Measurements from ENCODE around the gene TMEM131L.
"Not testable (repeated sequence)": the region's sequence is repeated elsewhere in the genome, so short reads cannot be mapped to it uniquely, and the experiment has no call there.

TMEM131L gene

DNA sequence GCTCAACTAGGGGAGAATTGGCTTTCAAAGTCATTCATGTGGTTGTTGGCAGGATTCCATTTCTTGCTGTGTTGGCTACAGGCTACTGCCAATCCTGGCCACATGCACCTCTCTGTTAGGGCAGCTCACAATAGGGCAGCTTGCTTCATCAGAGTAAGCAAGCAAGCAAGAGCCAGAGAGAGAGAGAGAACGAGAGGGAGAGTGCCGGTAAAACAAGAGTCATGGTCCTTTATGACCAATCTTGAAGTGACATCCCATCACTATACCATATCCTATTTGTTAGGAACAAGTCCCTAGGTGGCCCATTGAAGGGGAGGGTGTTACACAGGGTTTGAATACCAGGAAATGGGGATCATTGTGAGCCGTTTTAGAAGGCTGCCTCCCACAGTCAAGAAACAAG lies 185.0 kb downstream of the TMEM131L start:
- no peak for DNase-seq (ENCODE audit: low read depth)

DNA sequence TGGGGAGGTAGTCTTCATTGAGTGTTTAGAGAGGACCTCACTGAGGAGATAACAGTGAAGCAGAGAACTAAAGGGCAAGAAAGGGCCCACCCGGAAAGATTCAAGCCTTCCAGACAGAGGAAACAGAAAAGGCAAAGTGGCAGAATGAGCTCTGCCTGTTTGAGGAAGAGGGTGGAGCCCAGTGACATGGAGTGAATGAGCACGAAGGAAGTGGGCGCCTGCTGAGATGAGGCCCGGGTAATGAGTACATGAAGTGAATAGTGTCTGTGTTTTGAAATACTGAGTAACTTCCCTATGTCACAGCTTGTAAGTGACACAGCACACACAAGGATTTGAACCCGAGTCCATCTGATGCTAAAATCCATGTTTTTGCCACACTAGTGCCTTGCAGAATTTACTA lies 185.4 kb downstream of the TMEM131L start:
- peak; percentile 27 for DNase-seq (ENCODE audit: low read depth)

DNA sequence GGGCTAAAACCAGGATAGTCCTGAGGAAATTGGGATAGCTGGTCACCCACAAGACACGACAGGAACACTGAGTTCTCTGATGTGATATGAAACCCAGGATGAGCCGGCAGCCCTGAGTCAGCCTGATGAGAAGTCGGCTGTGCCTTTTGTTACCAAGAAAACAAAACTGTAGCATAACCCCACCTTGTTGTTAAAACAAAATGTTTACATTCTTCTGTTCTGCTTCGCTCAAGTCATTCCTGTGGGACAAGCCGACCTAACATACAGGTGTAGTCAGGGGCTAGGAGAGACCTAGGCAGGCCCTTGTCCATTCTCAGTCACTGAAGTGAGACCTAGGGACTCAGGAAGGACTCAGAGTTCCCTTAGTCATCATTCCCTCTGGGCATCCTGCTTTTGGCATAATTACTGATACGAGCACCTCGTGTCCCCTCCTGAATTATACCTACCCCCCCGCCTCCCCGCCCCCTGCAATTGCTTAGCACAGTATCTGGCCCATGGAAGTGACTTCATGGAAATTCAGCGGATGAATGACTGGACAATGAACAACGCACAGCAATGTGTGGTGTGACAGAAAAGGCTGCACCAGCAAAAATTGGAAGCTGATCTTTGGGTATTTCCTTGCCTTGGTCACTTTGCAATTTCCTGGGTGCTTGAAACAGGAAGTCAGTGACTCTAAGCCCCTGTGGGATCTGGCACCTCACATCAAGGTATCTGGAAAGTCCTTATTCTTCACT lies 186.1 kb downstream of the TMEM131L start:
- DNase-seq (ENCODE audit: low read depth), result no peak

DNA sequence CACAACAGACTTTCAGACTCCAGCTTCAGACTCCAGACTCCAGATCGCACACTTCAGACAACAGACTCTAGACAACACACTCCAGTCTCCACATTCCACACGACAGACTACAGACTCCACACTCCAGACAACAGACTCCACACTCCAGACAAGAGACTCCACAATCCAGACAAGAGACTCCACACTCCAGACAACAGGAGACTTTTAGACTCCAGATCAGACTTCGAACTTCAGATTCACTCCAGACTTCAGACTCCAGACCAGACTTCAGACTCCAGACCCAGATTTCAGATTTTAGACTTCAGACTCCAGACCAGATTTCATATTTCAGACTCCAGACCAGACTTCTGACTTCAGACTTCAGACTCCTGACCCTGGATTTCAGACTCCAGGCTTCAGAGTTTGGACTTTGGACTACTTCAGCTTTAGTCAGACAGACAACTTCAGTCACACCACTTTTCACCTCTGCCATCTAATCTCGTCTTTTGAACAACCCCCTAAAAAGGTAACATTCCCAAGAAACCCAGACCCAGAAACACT lies 188.9 kb downstream of the TMEM131L start:
- no peak for DNase-seq (ENCODE audit: low read depth)

DNA sequence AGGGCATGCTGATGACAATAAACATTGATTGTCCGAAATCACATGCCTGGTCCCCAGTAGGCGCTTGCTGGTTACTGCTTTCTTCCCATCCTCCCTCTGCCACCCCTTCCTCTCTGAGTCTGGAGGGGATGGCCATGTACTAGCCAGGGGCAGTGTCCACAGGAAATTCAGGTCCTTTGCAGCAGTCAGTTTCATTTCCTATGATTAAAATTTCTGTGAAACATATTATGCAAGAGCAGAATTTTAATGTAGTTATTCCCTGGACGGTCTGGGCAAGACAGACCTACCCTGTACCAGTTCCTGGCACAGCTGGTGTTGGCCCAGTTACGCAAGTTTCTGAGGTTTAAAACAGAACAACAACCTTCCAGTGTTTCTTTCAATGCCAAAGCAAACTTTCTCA lies 189.8 kb downstream of the TMEM131L start:
- DNase-seq (ENCODE audit: low read depth), result no peak

DNA sequence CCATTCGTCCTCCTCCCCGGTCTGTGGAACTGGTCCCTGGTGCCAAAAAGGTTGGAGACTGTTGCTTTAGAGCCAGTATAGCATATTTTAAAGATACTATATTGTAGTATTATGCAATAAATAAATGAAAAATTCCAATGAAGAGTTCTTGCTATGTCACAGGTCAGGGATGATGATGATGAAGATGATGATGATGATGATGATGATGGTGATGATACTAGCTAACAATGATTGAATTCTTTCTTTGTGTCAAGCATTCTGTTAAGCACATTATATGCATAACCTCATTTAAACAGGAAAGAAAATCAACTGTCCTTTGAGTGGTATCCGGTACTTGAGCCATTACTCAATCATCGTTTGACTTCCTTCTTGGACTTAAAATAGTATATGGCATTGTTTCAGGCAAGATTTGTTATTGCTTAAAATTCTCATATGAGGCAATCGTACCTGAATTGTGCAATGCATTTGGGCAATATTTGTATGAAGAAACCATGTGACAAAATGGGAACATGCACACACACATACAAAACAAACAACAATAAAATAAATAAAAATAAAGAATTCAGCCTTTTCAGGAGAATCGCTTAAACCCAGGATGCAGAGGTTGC lies 195.2 kb downstream of the TMEM131L start:
- DNase-seq (ENCODE audit: low read depth), result no peak

DNA sequence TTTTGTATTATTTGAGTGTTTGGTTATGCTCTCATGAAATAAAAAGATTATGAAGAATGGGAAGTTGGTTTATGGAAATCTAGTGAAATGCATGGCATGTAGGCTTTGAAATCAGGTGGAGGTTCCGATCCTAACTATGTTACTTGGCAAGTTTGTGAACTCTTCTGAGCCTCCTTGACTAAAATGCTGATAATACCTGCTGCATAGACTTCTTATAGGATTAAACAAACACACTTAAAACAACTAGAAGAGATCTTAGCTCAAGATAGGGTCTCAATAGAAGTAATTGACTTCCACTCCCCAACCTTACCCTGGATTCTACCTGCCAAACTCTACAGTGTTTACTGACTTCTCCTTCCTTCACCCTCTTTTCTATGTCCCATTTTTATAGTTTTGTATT lies 195.7 kb downstream of the TMEM131L start:
- DNase-seq (ENCODE audit: low read depth), result no peak

DNA sequence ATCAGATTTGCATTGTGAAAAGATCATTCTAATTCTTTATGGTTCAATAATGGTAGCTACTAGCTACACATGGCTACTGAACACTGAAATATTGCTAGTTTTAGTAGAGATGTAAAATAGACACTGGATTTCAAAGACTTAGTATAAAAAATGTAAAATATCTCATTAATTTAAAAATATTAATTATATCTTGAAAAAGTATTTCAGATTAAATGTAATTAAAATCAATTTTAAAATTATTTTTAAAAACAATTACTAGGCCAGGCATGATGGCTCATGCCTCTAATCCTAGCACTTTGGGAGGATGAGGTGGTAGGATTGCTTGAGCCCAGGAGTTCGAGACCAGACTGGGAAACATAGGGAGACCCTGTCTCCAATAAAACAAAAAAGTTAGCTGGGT lies 197.5 kb downstream of the TMEM131L start:
- no peak for DNase-seq (ENCODE audit: low read depth)

DNA sequence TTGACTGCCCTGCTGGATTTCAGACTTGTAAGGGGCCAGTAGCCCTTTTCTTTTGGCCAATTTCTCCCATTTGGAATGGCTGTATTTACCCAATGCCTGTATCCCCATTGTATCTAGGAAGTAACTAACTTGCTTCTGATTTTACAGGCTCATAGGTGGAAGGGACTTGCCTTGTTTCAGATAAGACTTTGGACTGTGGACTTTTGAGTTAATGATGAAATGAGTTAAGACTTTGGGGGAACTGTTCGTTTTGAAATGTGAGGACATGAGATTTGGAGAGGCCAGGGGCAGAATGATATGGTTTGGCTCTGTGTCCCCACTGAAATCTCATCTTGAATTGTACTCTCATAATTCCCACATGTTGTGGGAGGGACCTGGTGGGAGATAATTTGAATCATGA lies 200.3 kb downstream of the TMEM131L start:
- DNase-seq (ENCODE audit: low read depth), result not testable (repeated sequence)

DNA sequence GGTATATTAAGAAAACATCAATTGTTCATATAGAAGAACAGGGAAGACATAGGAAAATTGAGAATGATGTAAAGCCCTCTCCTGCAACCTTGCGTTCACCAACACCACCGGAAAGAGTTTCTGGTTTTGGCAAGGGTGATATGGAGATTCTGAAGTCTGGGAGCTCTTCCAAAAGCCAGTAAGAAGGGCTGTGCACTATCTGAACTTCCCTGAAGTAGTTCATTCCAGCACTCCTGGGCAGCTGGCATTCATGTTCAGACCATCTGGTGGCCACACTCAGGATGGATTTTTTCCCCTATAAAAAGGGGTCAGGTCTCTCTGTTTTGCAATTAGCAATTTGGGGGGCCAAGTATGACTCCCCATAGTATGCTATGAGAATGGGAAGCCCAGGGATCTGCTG lies 202.5 kb downstream of the TMEM131L start:
- no peak for DNase-seq (ENCODE audit: low read depth)

DNA sequence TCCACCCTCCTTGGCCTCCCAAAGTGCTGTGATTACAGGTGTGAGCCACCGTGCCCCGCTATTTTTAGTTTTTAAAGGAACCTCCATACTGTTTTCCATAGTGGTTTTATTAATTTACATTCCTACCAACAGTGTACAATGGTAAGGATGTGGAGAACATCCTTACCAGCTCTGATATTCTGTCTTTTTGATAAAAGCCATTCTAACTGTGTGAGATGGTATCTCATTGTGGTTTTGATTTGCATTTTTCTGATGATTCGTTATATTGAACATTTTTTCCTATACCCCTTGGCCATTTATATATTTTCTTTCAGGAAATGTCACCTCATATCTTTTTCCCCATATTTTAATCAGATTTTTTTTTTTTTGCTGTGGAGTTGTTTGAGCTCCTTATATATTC lies 203.7 kb downstream of the TMEM131L start:
- no peak for DNase-seq (ENCODE audit: low read depth)

DNA sequence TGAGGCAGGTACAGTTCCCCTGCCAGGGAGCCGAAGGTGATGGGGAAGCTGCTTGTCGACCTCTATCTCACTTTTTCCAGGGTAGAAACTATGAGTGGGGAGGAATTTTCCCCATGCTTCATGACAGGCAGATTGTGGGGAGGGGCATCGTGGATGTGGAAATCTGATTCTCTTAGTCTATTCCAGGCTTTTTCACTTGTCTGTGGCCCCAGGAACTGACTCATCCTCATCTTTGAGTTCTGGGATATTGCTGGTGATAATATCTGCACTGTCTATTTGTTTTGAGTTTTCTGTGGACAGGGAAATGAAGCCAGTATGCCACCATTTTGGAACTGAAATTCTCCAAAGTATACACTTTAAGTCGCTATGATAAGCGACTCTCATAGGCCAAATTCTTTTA lies 210.3 kb downstream of the TMEM131L start:
- no peak for DNase-seq (ENCODE audit: low read depth)

DNA sequence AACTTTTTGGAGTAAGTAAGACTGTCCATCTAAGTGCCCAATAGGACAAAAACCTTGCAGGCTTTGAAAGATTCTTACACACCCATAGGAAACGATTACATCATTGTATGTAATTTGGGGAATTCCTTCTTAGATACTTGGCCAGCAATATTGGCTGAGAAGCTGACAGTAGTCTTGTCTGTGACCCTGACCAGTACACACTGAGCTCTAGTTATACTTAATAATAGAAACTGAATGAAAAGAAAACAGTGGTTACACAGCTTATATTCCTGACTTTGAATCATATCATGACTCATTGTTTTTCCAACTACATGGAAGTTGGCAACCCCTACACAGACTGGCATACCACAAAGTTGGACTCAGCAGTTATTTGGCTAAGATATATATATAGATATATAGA lies 210.8 kb downstream of the TMEM131L start:
- no peak for DNase-seq (ENCODE audit: low read depth)

DNA sequence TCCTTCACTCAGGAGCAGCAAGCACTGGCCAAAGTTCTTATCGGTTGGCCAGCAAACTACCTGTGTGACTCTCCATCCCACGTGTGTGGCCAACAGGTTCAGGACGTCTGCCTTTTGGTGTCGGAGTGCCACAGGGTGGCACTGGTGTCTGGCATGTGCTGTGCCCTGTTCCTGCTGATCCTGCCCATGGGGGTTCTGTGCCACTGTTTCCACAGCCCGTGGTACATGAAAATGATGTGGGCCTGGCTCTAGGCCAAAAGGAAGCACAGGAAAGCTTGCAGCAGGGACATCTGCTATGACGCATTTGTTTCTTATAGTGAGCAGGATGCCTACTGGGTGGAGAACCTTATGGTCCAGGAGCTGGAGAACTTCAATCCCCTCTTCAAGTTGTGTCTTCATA lies 213.3 kb downstream of the TMEM131L start:
- DNase-seq (ENCODE audit: low read depth), result no peak

DNA sequence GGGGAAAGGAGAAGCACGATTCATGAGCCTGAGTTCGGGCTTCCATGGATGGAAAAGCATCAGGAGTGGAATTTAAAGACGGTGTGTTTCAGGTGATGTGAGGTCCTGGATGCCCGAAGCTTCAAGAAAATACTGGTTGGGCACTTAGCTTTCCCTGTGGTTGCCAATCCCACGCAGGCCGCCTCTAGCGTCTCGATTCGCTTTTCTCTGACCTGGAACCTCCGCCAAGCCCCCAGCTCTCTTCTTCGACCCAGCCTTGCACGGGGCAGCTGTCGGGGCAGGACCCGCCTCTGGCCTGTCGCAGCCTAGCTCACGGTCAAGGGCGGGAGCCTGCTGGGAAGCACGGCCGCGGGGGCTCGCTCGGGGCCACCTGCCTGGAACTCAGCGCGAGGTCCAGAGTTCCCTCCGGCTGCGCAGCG lies 217.6 kb downstream of the TMEM131L start:
- no peak for DNase-seq (ENCODE audit: low read depth)

DNA sequence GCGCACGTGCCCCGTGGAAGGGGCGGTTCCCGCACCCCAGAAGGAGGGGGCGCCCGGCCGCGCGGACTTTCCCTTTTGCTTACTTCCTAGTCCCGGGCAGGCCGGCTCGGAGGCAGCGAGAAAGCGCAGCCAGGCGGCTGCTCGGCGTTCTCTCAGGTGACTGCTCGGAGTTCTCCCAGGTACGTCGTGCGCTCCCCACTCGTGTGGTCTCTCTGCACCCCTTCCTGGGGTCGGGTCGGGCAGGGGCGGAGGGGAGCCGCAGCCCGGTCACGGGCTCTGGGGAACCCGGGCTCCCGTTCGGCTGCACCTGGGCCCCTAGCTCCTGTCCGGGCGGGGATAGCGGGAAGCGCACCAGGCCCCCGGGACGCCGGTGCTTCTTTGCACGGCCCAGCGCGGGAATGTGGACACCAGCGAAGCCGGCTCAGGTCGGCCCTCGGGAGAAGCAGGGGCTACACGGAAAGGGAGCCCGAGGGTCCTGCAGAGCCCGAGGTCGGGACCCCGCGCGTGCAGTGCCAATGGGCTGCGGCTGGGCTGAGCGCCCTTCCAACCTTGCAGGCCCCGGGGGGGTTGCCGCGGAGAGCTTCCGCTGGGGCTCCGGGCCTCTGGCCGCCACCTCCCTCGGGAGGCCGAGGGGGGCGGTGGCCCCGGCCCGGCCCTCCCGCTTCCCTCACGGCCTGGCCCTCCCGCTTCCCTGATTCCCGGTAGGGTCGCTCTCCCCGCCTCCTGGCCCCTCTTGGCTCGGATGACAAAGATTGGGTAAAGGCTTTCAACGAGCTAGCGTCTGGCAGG lies 218.2 kb downstream of the TMEM131L start, which contains the start of gene TLR2:
TLR2 (plus strand) TSS at position 99 of the 789 bp plus-strand sequence. CDS start 18,628 bp downstream, outside the sequence.
- DNase-seq (ENCODE audit: low read depth), result peak; percentile 50

DNA sequence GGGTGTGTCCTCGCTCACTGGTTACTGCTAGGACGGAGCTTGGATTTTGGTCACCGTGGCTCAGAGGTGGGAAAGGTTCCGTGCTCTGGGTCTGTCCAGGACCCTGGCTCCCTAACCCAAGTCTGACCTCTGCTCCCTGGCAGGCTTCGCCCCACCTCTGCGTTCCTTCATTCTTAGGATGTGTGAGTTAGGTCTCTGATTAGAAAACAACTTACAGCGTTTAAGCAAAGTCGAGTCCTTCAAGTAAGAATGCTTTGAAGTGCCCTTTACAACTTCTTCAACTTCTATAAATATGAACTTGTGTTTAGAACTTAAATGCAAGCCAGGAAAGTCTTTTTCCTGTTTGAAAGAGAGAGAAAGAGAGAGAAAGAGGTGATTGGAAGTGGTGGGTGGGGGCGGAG lies 218.8 kb downstream of the TMEM131L start:
- DNase-seq (ENCODE audit: low read depth), result no peak
